ENCODE data around the gene STXBP1.
A peak's percentile ranks its signal among the peaks of the same experiment; 100 is the strongest.
"Not testable (repeated sequence)": the region's sequence is repeated elsewhere in the genome, so short reads cannot be mapped to it uniquely, and the experiment has no call there.

The STXBP1 gene

DNA sequence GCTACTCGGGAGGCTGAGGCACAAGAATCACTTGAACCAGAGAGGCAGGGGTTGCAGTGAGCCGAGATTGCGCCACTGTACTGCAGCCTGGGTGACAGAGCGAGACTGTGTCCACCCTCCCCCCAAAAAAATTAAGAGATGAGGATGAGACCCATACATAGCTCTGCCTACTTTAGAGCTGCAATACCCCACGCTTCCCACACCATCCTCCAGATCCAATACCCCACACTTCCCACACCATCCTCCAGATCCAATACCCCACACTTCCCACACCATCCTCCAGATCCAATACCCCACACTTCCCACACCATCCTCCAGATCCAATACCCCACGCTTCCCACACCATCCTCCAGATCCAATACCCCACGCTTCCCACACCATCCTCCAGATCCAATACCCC is 34.9 kb upstream of the STXBP1 start:
- not testable (repeated sequence) for DNase-seq (ENCODE audit: low read depth)

- DNase-seq (ENCODE audit: low read depth), result no peak
Observed at GRCh38 chr9:127578627-127578951, 33.5 kb upstream of the STXBP1 start.

DNA sequence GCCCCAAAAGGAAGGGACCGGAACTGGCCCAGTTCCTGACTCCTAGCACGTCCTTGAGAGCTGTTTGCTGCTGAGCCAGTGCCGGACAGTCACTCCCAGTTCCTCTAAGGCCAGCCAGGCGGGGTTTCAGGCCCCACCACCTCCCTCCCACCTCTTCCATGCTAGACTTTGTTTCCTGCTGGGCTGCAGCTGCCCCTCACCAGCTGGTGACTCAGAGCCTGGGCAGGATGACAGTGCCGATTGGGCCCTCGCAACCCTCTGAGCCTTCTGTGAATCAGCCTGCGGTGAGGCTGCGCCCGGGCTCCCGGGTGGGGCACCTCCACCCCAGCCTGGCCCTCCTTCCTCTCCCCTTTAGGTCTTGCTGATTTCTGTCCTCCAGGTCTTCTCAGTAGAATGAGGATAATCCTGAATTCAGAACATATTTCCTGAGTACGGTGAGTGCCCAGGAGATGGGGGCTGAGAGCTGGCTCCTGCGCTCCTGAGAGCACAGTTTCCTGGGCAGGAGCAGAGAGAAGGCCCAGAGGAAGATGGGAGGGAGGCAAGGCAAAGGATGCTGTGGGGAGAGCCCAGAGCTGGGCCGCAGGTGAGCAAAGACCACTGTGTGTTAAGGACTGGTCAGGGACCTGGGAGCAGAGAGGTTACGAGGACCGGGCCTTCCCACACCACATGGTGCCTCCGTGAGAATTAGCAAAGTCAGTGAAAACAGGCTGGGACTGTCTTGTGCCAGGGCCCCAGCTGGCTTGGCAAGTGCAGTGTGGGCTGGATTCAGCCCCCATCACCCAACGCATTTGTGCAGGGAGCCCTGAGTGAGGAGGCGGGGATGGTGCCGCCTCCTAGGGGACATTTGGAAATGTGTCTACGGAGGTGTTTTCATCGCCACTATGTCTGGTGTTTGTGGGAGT is 32.9 kb upstream of the STXBP1 start:
- peak; percentile 95 for DNase-seq (ENCODE audit: low read depth)

GRCh38 chr9:127580366-127580765 is 31.7 kb upstream of the STXBP1 start:
- DNase-seq (ENCODE audit: low read depth), result no peak

GRCh38 chr9:127580879-127581475 is 31.1 kb upstream of the STXBP1 start:
- no peak for DNase-seq (ENCODE audit: low read depth)

- DNase-seq (ENCODE audit: low read depth), result not testable (repeated sequence)
Observed at GRCh38 chr9:127584474-127584805, 27.6 kb upstream of the STXBP1 start.

DNA sequence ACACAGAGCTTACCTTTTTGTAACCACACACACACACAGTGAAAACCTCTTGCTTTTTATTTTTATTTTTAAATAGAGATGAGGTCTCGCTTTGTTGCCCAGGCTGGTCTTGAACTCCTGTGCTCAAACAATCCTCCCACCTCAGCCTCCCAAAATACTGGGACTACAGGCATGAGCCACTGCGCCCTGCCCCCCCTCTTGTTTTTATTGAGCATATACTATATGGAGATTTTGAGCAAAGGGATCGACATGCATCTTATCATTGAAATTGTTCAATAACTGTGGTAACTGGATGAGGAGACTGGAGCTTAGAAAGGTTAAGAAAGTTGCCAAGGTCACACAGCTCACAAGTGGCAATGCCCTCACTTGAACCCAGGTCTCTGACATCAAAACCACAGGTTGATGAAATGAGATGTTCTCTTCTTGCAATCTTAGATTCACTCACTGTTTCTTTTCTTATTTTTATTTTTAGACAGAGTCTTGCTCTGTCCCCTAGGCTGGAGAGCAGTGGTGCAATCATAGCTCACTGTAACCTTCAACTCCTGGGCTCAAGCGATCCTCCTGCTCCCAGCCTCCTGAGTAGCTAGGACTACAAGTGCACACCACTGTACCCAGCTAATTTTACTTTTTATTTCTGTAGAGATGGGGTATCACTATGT is 26.8 kb upstream of the STXBP1 start:
- DNase-seq (ENCODE audit: low read depth), result no peak

DNA sequence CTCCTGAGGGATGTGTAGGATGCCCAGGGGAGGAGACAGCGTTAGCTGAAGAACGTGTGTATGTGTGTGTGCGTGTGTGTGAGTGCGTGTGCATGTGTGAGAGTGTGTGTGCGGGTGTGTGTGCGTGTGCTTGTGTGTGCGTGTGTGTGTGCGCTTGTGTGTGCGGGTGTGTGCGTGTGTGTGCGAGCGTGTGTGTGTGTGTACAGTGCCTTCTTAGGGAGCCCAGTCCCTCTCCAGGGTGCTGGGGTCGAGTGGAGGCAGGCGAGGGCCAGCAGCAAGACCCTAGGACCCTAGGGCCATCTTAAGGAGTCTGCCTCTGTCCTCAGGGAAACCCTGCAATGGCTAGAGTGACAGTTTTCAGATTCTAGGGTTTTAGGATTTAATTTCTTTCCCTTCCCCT is 26.0 kb upstream of the STXBP1 start:
- no peak for DNase-seq (ENCODE audit: low read depth)

- peak; percentile 75 for DNase-seq (ENCODE audit: low read depth)
Observed at GRCh38 chr9:127586537-127586936, 25.5 kb upstream of the STXBP1 start.

GRCh38 chr9:127587966-127588365 is 24.1 kb upstream of the STXBP1 start:
- DNase-seq (ENCODE audit: low read depth), result no peak

- DNase-seq (ENCODE audit: low read depth), result no peak
Observed at GRCh38 chr9:127588740-127589506, 23.2 kb upstream of the STXBP1 start.

- peak; percentile 65 for DNase-seq (ENCODE audit: low read depth)
Observed at GRCh38 chr9:127589955-127590370, 22.1 kb upstream of the STXBP1 start.

- no peak for DNase-seq (ENCODE audit: low read depth)
Observed at GRCh38 chr9:127595611-127596010, 16.5 kb upstream of the STXBP1 start.

- DNase-seq (ENCODE audit: low read depth), result no peak
Observed at GRCh38 chr9:127598839-127599549, 13.1 kb upstream of the STXBP1 start.

- no peak for DNase-seq (ENCODE audit: low read depth)
Observed at GRCh38 chr9:127599550-127599891, 12.6 kb upstream of the STXBP1 start.

DNA sequence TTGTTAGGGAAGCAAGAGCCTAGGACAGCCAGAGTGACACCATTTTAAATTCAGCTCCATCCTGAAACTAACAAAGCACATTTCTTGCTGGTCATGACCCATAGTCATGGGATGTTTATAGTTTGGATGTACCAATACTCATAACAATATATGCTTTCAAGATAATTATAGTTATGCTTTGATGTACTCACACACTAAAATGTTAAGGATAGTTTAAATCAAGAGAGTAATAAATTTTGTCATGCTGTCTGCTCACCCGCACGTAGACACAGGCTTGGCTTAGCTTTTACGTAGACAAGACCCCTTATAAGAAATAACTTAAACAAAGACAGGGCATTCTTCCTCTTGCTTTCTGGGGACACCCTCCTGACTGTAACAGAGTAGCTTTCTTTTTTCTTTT is 8.9 kb upstream of the STXBP1 start:
- no peak for DNase-seq (ENCODE audit: low read depth)

DNA sequence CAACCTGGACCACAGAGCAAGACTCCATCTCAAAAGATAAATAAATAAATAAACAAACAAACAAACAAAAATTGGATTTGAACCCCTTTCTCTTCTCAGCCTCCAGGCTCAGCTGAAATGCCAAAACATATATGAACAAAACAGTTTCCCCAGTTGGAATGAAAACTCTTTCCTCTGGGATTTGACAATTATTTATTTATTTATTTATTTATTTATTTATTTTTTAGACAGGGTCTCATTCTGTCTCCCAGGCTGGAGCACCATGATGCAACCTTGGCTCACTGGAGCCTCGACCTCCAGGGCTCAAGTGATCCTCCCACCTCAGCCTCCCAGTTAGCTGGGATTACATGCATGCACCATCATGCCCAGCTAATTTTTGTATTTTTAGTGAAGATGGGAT is 6.0 kb upstream of the STXBP1 start:
- DNase-seq (ENCODE audit: low read depth), result no peak

DNA sequence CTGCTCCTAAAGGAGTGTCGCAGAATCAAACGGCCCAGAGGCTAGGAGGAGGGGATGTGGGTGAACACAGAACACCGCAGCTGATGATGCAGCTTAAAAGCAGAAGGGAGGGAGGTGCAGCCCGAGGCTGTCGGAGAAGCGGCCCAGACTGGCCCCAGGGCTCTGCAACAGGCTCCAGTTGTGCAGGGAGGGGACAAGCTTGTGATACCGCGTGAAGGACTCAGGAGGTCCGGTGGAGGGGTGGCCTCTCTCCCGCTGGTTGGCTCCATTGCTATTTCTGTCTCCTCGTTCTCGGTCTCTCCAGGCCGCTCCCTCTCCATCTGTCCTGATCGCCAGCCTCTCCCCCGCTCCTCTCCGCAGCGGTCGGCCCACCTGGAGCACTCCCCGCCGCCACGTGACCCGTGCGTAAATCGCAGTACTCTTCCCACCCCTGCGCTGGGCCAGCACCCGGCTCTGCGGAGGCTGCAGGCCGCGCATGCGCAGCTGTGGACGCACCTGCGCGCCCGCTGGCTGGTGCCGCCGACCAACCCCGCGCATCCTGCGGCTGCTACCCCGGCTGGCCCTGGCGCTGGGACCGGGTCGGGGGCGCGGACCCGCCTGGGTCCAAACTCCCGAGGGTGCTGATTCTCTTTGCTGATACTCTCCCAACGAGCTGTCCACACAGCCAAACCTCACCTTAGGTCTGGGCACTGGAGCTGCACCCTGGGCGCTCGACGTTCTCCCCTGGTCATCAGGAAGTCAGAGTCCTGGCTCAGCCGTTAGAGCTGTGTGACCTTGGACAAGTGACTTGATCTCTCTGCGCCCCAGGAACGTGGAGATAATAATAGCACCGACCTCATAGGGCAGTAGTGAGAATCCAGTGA is 3.7 kb upstream of the STXBP1 start:
- peak; percentile 33 for DNase-seq (ENCODE audit: low read depth)

DNA sequence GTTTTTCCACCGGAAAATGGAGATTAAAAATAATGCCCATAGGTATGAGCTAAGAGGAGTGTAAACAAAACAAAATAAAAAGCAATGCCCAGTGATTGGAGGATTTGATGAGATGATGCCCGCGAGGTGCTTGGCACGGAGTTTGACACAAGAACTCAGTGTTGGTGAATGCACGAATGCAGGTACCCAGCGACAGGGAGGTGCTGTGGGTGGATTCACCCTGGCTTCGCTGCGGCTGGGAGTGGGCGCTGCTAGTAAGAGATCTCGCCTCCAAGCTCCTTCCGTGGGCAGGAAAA is 526 bp upstream of the STXBP1 start:
- no peak for DNase-seq (ENCODE audit: low read depth)

GRCh38 chr9:127612939-127613582 is 984 bp downstream of the STXBP1 start:
- peak; percentile 73 for DNase-seq (ENCODE audit: low read depth)

DNA sequence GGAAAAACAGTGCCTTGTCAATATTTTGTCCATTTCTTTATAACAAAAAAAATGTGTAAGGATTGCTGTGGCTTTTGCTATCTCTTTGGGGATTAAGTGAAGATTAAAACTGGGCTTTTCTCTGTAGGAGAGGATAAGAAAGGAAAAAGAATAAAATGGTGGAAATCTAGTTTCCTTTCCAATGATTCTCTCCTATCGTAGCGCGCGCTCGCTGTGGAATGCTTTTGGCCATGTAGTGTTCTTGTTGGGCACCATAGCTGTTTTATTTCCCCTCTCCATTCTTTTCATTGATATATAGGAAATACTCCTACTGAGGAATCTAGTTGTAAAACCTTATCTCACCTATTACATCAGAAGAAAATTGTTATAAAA is 1.5 kb downstream of the STXBP1 start:
- DNase-seq (ENCODE audit: low read depth), result no peak

Data from iris pigment epithelial cell (primary cell).